Activated CD8-positive, alpha-beta T cell treated with anti-CD3 and anti-CD28 coated beads for 36 hours (primary cell): ENCODE measurements around the gene EPHA8. TPM values are rescaled to one million over a fixed set of nuclear protein-coding genes. Genes with fewer than 3 reads are reported as not detected.

Source experiments
- ATAC-seq: fragments of 200-7000 bp; cut with Tn5 transposase; one replicate; pipeline ENCODE4 v1.10.0; 2021; ENCODE audit warnings: mild to moderate bottlenecking, moderate library complexity
- CTCF ChIA-PET: fragments of 350-600 bp; sonication (Branson Sonifier 250); formaldehyde crosslinking; loops from one replicate; lab custom pipeline; 2021; ENCODE audit warnings: antibody characterized with exemption; lab: Charles Lee
- POLR2A ChIA-PET: fragments of 350-600 bp; sonication (Branson Sonifier 250); formaldehyde crosslinking; loops from one replicate; lab custom pipeline; 2021; ENCODE audit warnings: antibody characterized with exemption; lab: Charles Lee
- DNase-seq: peaks from one replicate; pipeline ENCODE4 v3.0.0-alpha.2; 2020
- H3K27ac Mint-ChIP-seq: one replicate; pipeline ENCODE4 v1.8.0; 2021; ENCODE audit warnings: mild to moderate bottlenecking, mixed read lengths
- H3K27me3 Mint-ChIP-seq: one replicate; pipeline ENCODE4 v1.8.0; 2021; ENCODE audit warnings: mixed read lengths
- H3K36me3 Mint-ChIP-seq: one replicate; pipeline ENCODE4 v1.8.0; 2021; ENCODE audit warnings: low read depth, mixed read lengths
- H3K4me1 Mint-ChIP-seq: one replicate; pipeline ENCODE4 v1.8.0; 2021; ENCODE audit warnings: low read depth, mixed read lengths
- H3K4me3 Mint-ChIP-seq: one replicate; pipeline ENCODE4 v1.8.0; 2021; ENCODE audit warnings: mild to moderate bottlenecking, moderate library complexity, mixed read lengths
- H3K9me3 Mint-ChIP-seq: one replicate; pipeline ENCODE4 v1.8.0; 2021; ENCODE audit warnings: mixed read lengths
- CTCF ChIP-seq: fragments of 200-600 bp; IDR thresholded peaks from one replicate; pipeline ENCODE4 v1.8.0; 2022; ENCODE audit warnings: antibody characterized with exemption, mild to moderate bottlenecking
- intact Hi-C: fragments of 100-400 bp; cut with micrococcal nuclease; formaldehyde crosslinking; loops from one replicate; pipeline ENCODE4 v1.10.0; 2022
- total RNA-seq, 2 experiments: library from RNA; stranded (reverse); gene quantifications; one replicate each; pipeline ENCODE4 v1.2.3, GENCODE V29; 2021

The EPHA8 gene
- total RNA-seq, 2 experiments from 2014 or later, result not detected

GRCh38 chr1:22557341-22557950 lies 5.8 kb upstream of the EPHA8 start:
- CTCF ChIA-PET, result no interaction called here
- intact Hi-C loops, result no loop called here

GRCh38 chr1:22563671-22564602 lies 648 bp downstream of the EPHA8 start:
- H3K27me3 Mint-ChIP-seq, result peaks cover 43% of the 10 kb centered on the region
- intact Hi-C loops, result no loop called here
- ChIA-PET CTCF (no interaction called here), POLR2A (no interaction called here)
- no peak overlapping the region for H3K27ac Mint-ChIP-seq
- DNase-seq (no peak), ATAC-seq (no peak)
- TF ChIP-seq CTCF, result no peak
- no peak overlapping the region for H3K4me3 Mint-ChIP-seq
- H3K9me3 Mint-ChIP-seq, result no peaks in the 10 kb centered on the region
- H3K4me1 Mint-ChIP-seq, result peaks cover 2% of the 10 kb centered on the region
- H3K36me3 Mint-ChIP-seq, result no peaks in the 10 kb centered on the region

More at GRCh38 chr1:22557341-22557950, 5.8 kb upstream of the EPHA8 start:
- Mint-ChIP-seq H3K9me3 (no peaks in the 10 kb centered on the region), H3K27me3 (peaks cover 59% of the 10 kb centered on the region), H3K36me3 (no peaks in the 10 kb centered on the region), H3K4me1 (no peaks in the 10 kb centered on the region), H3K4me3 (no peak overlapping the region), H3K27ac (no peak overlapping the region)
- no peak for ATAC-seq
- DNase-seq, result no peak
- TF ChIP-seq CTCF, result no peak
- POLR2A ChIA-PET, result no interaction called here

- intact Hi-C loops, result no loop called here
- H3K4me3 Mint-ChIP-seq, result no peak overlapping the region
- ChIA-PET CTCF (no interaction called here), POLR2A (no interaction called here)
- no peaks in the 10 kb centered on the region for H3K9me3 Mint-ChIP-seq
- DNase-seq (no peak), ATAC-seq (no peak)
- TF ChIP-seq CTCF, result no peak
- H3K27me3 Mint-ChIP-seq, result peaks cover 36% of the 10 kb centered on the region
- H3K27ac Mint-ChIP-seq, result no peak overlapping the region
- H3K36me3 Mint-ChIP-seq, result no peaks in the 10 kb centered on the region
- peaks cover 2% of the 10 kb centered on the region for H3K4me1 Mint-ChIP-seq
Measured at GRCh38 chr1:22566161-22566560, 2.9 kb downstream of the EPHA8 start.

GRCh38 chr1:22567197-22567596 lies 3.9 kb downstream of the EPHA8 start:
- DNase-seq, result no peak
- no peak for ATAC-seq
- ChIA-PET POLR2A (no interaction called here), CTCF (no interaction called here)
- intact Hi-C loops, result no loop called here
- Mint-ChIP-seq H3K4me3 (no peak overlapping the region), H3K4me1 (peaks cover 2% of the 10 kb centered on the region), H3K27ac (no peak overlapping the region), H3K9me3 (no peaks in the 10 kb centered on the region), H3K27me3 (peaks cover 26% of the 10 kb centered on the region), H3K36me3 (no peaks in the 10 kb centered on the region)
- no peak for TF ChIP-seq CTCF

GRCh38 chr1:22567994-22568393 lies 4.7 kb downstream of the EPHA8 start:
- no peaks in the 10 kb centered on the region for H3K36me3 Mint-ChIP-seq
- no peak overlapping the region for H3K27ac Mint-ChIP-seq
- no peak for ATAC-seq
- intact Hi-C loops, result no loop called here
- CTCF ChIA-PET, result no interaction called here
- no peak for TF ChIP-seq CTCF
- no peak overlapping the region for H3K4me3 Mint-ChIP-seq
- POLR2A ChIA-PET, result interaction anchor here (1.3 kb wide), 1 partner anchor 72 kb away, joined by 5 read pairs; no protein-coding TSS in a partner anchor
- no peaks in the 10 kb centered on the region for H3K9me3 Mint-ChIP-seq
- H3K4me1 Mint-ChIP-seq, result peaks cover 2% of the 10 kb centered on the region
- H3K27me3 Mint-ChIP-seq, result peaks cover 22% of the 10 kb centered on the region
- DNase-seq, result no peak
